COLO668 (cell line): Measurements from ENCODE around the gene INTS1.
A peak's percentile ranks its signal among the peaks of the same experiment; 100 is the strongest.

Experiments
- DNase-seq: peaks from one replicate; lab custom pipeline; 2025; ENCODE audit not compliant: unreplicated experiment; lab: John Stamatoyannopoulos, UW

The INTS1 gene

GRCh38 chr7:1503816-1504775 lies at the start of gene INTS1:
Gene INTS1 (minus strand): TSS chr7:1504389. CDS start chr7:1503960, 429 bp downstream.
- DNase-seq, result peak; percentile 99

- DNase-seq, result no peak
These were observed 49.5 kb upstream of the INTS1 start for GRCh38 chr7:1553512-1554210.

GRCh38 chr7:1552200-1552599 lies 48.0 kb upstream of the INTS1 start:
- DNase-seq, result no peak

GRCh38 chr7:1550846-1551155 lies 46.6 kb upstream of the INTS1 start:
- DNase-seq, result no peak

- no peak for DNase-seq
These were observed 46.0 kb upstream of the INTS1 start for GRCh38 chr7:1550005-1550845.

GRCh38 chr7:1549357-1550004 lies 45.3 kb upstream of the INTS1 start:
- no peak for DNase-seq

GRCh38 chr7:1548944-1549343 lies 44.8 kb upstream of the INTS1 start:
- DNase-seq, result no peak

- DNase-seq, result no peak
These were observed 44.2 kb upstream of the INTS1 start for GRCh38 chr7:1548438-1548831.

- no peak for DNase-seq
These were observed 43.7 kb upstream of the INTS1 start for GRCh38 chr7:1547777-1548437.

GRCh38 chr7:1546909-1547776 lies 43.0 kb upstream of the INTS1 start:
- DNase-seq, result no peak

- DNase-seq, result no peak
These were observed 42.2 kb upstream of the INTS1 start for GRCh38 chr7:1546274-1546908.

GRCh38 chr7:1545417-1546246 lies 41.4 kb upstream of the INTS1 start:
- DNase-seq, result no peak

GRCh38 chr7:1544896-1545416 lies 40.8 kb upstream of the INTS1 start:
- no peak for DNase-seq

- no peak for DNase-seq
These were observed 40.1 kb upstream of the INTS1 start for GRCh38 chr7:1544178-1544895.

- no peak for DNase-seq
These were observed 39.6 kb upstream of the INTS1 start for GRCh38 chr7:1543826-1544177.

- DNase-seq, result no peak
These were observed 38.9 kb upstream of the INTS1 start for GRCh38 chr7:1542841-1543747.
